ENCODE measurements around the gene RNF225. TPM values are rescaled to one million over a fixed set of nuclear protein-coding genes. Genes with fewer than 3 reads are reported as not detected.

The RNF225 gene
- total and polyA plus RNA-seq, 2 donors (not counting 3 experiments of a cell fraction or from before 2014, with no cell fraction given), result 0.58 TPM; not detected in 1

DNA sequence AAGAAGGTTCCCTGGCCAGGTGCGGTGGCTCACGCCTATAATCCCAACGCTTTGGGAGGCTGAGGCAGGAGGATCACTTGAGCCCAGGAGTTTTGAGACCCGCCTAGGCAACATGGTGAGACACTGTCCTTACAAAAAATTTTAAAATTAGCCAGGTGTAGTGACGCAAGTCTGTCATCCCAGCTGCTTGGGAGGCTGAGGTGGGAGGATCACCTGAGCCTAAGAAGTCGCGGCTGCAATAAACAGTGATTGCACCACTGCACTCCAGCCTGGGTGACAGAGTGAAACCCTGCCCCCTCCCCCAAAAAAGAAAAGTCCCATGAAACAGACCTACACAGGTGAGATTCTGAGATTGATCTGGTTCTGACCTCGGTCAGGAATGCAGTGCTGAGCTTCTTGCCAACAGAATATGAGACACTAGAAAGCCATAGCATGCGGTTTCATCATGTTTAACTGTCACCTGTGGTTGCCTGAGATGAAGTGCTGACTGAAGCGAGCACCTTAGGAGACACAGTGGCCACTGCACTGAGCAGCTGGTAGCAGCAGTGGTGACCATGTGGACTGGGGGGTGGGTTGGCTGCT, 40.1 kb upstream of the RNF225 start:
- no peaks in the 10 kb centered on the region for H3K9me1 ChIP-seq (replicated peaks; ENCODE audit: control insufficient read depth, extremely low read depth, insufficient read depth, low read length)
- H4K20me1 ChIP-seq (replicated peaks; ENCODE audit: control insufficient read depth, extremely low read depth, insufficient read depth, low read length), result no peaks in the 10 kb centered on the region
- intact Hi-C loops (cut with micrococcal nuclease), result no loop called here
- ChIA-PET CTCF (interaction anchor here (0.9 kb wide), 1 partner anchor 16 kb away, joined by 3 read pairs; no protein-coding TSS in a partner anchor), POLR2A (no interaction called here)
- H2AFZ ChIP-seq (ENCODE audit: low read depth, low read length), result no peak overlapping the region
- no peak overlapping the region for H3K9ac ChIP-seq (replicated peaks; ENCODE audit: extremely low read depth, insufficient read depth, low read length)
- no peak overlapping the region for H3K4me3 ChIP-seq (replicated peaks in 1 of 3; ENCODE audit: insufficient read depth in 1 of 3, low read depth in 1 of 3, low read length in 3 of 3)
- no peaks in the 10 kb centered on the region for H3K9me3 ChIP-seq (replicated peaks; ENCODE audit: control insufficient read depth, insufficient read depth, low read length)
- H3K79me2 ChIP-seq (ENCODE audit: control insufficient read depth, insufficient read depth, low read length), result no peaks in the 10 kb centered on the region
- no TSS peak for BruUV-seq (replicated peaks)
- no peaks in the 10 kb centered on the region for H3K36me3 ChIP-seq (ENCODE audit: control insufficient read depth in 2 of 2, extremely low read depth in 1 of 2, insufficient read depth in 2 of 2, low read length in 2 of 2)
- dilution Hi-C loops (cut with MboI; ENCODE audit: extremely low pct_ligation_motif_present, low sequenced_read_pairs), result no loop called here
- no peak for DNase-seq (ENCODE audit: low read depth, low spot score)
- no peak overlapping the region for H3K4me2 ChIP-seq (ENCODE audit: insufficient read depth, low read length)
- H3K4me1 ChIP-seq (ENCODE audit: control insufficient read depth, extremely low read depth, insufficient read depth, low read length), result peaks cover 5% of the 10 kb centered on the region
- H3K27me3 ChIP-seq (ENCODE audit: control insufficient read depth in 2 of 2, insufficient read depth in 2 of 2, low read length in 2 of 2), result peaks cover 31% of the 10 kb centered on the region in 2 experiments
- no peak overlapping the region for H3K27ac ChIP-seq (ENCODE audit: insufficient read depth, low read depth, low read length)
- TF ChIP-seq MYC (IDR thresholded peaks at IDR 0.05; ENCODE audit: low read depth, low read length) (no peak), EZH2 (IDR thresholded peaks at IDR 0.05; ENCODE audit: borderline replicate concordance, low read depth, low read length, severe bottlenecking) (no peak), GATA2 (IDR thresholded peaks at IDR 0.05; ENCODE audit: insufficient read depth, insufficient read length, low read depth, low read length) (no peak), FOS (IDR thresholded peaks at IDR 0.05; ENCODE audit: borderline replicate concordance, insufficient read depth, low read length) (no peak)
- TF ChIP-seq, protein P1, sequence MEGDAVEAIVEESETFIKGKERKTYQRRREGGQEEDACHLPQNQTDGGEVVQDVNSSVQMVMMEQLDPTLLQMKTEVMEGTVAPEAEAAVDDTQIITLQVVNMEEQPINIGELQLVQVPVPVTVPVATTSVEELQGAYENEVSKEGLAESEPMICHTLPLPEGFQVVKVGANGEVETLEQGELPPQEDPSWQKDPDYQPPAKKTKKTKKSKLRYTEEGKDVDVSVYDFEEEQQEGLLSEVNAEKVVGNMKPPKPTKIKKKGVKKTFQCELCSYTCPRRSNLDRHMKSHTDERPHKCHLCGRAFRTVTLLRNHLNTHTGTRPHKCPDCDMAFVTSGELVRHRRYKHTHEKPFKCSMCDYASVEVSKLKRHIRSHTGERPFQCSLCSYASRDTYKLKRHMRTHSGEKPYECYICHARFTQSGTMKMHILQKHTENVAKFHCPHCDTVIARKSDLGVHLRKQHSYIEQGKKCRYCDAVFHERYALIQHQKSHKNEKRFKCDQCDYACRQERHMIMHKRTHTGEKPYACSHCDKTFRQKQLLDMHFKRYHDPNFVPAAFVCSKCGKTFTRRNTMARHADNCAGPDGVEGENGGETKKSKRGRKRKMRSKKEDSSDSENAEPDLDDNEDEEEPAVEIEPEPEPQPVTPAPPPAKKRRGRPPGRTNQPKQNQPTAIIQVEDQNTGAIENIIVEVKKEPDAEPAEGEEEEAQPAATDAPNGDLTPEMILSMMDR (IDR thresholded peaks at IDR 0.05; ENCODE audit: extremely low read depth in 1 of 2, insufficient read depth in 1 of 2, low read depth in 1 of 2, low read length in 2 of 2), result no peak
- FAIRE-seq, result no peak

Measured in endothelial cell of umbilical vein (primary cell).